BE2C (cell line): ENCODE measurements around the gene TMTC2.

Experiments
- DNase-seq: peaks from one replicate; pipeline ENCODE4 v3.0.0-alpha.2; 2020
- H3K27me3 ChIP-seq: fragments of 250-450 bp; sonication (Bioruptor Pico); 2 replicates; pipeline ENCODE4 v1.5.1; 2020; ENCODE audit warnings: mild to moderate bottlenecking
- H3K36me3 ChIP-seq: fragments of 250-450 bp; sonication (Bioruptor Pico); 2 replicates; pipeline ENCODE4 v1.5.1; 2020; ENCODE audit warnings: mild to moderate bottlenecking
- H3K4me1 ChIP-seq: fragments of 250-450 bp; sonication (Bioruptor Pico); 2 replicates; pipeline ENCODE4 v1.5.1; 2020
- H3K4me3 ChIP-seq: 2 replicates; pipeline ENCODE4 v1.5.1; 2011; ENCODE audit warnings: low read depth, low read length
- H3K9me3 ChIP-seq: fragments of 250-450 bp; sonication (Bioruptor Pico); 2 replicates; pipeline ENCODE4 v1.5.1; 2020
- TF ChIP-seq, protein P1 (sequence below): IDR thresholded peaks from 2 replicates; pipeline ENCODE4 v1.5.1; 2012; ENCODE audit warnings: mild to moderate bottlenecking, low read depth, low read length

TMTC2 gene

DNA sequence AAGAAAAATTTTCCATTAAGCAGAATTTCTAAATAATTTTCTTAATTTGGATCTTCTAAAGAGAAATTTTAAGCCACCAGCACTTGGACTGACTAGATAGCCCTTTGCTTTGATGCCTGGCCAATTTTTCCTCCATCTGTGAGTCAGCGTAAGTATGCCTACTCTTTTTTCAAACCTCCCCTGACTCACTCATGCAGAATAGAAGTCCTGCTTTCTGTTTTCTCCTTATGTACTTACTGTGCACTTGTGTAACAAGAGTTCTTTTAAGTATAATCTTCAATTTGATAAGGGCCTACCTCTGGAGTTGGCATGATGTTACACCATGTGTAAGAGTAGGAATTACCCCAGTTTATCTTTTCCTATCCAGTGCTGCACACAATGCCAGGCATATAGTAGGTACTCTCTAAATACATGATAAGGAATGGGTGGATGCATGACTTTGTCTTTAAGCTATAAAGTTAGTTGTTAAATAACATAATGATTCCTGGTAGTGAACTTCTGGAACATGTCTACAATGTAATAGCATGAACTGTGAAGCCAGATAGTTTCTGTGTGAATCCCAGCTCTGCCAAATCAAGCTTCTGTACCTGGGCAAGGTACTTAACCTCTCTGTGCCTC is 329.6 kb downstream of the TMTC2 start:
- 0 out of 2 replicates have a peak, but pooled peaks cover under 1% of the 10 kb centered on the region for H3K9me3 ChIP-seq
- peaks cover 6% of the 10 kb centered on the region; the same call in 1 of the 2 replicates for H3K4me1 ChIP-seq
- no peaks in the 10 kb centered on the region; the same call in 1 of the 2 replicates for H3K27me3 ChIP-seq
- DNase-seq: peak; percentile 28
- H3K4me3 ChIP-seq: no peak overlapping the region
- TF ChIP-seq, protein P1, sequence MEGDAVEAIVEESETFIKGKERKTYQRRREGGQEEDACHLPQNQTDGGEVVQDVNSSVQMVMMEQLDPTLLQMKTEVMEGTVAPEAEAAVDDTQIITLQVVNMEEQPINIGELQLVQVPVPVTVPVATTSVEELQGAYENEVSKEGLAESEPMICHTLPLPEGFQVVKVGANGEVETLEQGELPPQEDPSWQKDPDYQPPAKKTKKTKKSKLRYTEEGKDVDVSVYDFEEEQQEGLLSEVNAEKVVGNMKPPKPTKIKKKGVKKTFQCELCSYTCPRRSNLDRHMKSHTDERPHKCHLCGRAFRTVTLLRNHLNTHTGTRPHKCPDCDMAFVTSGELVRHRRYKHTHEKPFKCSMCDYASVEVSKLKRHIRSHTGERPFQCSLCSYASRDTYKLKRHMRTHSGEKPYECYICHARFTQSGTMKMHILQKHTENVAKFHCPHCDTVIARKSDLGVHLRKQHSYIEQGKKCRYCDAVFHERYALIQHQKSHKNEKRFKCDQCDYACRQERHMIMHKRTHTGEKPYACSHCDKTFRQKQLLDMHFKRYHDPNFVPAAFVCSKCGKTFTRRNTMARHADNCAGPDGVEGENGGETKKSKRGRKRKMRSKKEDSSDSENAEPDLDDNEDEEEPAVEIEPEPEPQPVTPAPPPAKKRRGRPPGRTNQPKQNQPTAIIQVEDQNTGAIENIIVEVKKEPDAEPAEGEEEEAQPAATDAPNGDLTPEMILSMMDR: no peak
- H3K36me3 ChIP-seq: no peaks in the 10 kb centered on the region

DNA sequence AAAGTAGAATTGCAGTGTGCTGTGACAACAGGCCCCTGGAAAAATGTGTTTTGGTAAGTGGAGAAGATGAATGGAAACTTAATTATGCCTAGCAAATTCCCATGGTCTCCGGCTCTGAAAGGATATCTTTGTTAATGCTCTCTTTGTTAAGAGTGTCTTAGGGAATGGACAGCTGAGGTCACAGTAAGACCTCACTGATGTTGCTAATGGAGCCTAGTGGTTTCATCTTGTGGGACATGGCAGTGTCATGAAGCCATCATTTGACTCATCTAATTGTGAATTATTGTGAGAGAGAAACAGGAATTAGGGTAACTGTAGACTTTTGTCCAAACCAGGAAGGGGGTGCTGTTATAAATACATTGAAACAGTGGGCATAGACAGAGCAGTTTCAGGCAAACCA is 330.3 kb downstream of the TMTC2 start:
- no peak for DNase-seq
- Histone ChIP-seq H3K4me1 (peaks cover 6% of the 10 kb centered on the region; the same call in 1 of the 2 replicates), H3K9me3 (no peaks in the 10 kb centered on the region), H3K4me3 (no peak overlapping the region), H3K36me3 (no peaks in the 10 kb centered on the region), H3K27me3 (no peaks in the 10 kb centered on the region)
- TF ChIP-seq, protein P1: no peak

DNA sequence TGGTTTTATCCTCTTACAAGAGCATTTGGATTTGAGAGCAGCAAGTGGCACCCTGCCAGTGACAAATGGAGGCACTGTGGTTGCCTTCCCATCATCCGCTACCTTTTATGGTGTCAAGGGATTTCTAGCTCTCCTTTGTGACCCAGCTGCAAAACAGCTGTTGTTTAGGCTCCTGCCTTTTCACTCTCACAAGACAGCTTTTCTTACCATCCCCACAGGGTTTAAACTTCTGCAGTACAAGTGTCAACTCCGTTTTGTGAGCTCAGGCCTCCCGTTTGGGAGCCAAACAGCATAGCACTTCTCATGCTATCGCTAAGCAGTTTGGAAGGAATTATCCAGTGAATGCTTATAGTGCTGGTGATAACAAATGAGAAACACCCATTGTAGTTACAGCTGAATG is 331.4 kb downstream of the TMTC2 start:
- no peak for DNase-seq
- Histone ChIP-seq H3K9me3 (no peaks in the 10 kb centered on the region), H3K4me3 (no peak overlapping the region), H3K4me1 (peaks cover 6% of the 10 kb centered on the region; the same call in 1 of the 2 replicates), H3K27me3 (no peaks in the 10 kb centered on the region), H3K36me3 (no peaks in the 10 kb centered on the region)
- TF ChIP-seq, protein P1: no peak

DNA sequence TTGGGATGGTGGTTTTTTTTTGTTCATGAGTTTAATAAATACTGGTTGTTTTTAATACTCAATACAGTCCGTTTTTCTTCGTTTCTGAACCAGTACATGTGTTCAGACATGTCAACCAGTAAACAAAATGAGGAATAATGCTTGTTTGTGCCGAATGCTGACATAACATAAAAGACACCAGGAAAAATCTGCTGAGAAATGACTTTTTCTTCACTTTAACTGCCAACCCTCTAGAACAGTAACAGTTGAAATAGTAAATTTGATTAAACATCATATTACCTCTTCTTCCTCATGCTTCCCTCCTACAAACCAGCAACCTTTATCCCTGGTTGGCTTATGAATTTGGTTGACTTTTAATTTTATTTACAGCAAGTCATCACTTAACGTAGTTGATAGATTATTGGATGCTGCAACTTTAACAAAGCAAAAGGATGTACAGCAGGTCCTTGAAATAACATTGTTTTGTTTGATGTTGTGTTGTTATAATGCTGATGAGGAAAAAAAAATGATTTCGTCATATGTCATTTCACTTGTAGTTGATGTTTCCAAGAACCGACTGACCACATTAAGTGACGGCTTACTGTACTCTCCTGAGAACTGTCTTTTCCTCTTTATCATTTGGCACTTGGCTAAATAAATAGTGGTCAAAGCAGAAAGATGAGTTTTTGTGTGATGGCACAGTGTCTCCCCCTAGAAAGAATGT is 340.5 kb downstream of the TMTC2 start:
- Histone ChIP-seq H3K27me3 (no peaks in the 10 kb centered on the region), H3K4me3 (no peak overlapping the region), H3K4me1 (no peaks in the 10 kb centered on the region), H3K36me3 (no peaks in the 10 kb centered on the region), H3K9me3 (no peaks in the 10 kb centered on the region)
- DNase-seq: no peak
- TF ChIP-seq, protein P1: no peak

DNA sequence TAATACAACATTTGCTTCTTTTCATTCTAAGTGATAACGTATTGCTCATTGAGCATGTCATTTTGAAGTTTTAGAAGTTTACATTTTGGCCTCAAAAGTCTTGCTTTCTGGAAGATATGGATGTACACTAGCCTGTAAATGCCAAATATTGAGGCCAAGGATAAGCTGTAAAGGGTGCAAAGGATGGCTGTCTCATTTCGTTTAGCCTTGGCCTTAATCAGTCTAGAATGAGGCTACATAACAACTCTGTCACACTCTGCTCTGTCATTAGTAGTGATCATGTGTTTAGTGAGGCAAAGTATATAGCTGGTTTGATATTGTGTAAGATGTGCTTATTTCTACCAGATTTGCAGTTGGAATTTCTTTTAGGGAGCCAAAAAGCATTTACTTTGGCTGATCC is 344.5 kb downstream of the TMTC2 start:
- H3K36me3 ChIP-seq: no peaks in the 10 kb centered on the region
- no peaks in the 10 kb centered on the region for H3K27me3 ChIP-seq
- H3K9me3 ChIP-seq: no peaks in the 10 kb centered on the region
- H3K4me3 ChIP-seq: no peak overlapping the region
- no peaks in the 10 kb centered on the region for H3K4me1 ChIP-seq
- DNase-seq: no peak
- TF ChIP-seq, protein P1: no peak

DNA sequence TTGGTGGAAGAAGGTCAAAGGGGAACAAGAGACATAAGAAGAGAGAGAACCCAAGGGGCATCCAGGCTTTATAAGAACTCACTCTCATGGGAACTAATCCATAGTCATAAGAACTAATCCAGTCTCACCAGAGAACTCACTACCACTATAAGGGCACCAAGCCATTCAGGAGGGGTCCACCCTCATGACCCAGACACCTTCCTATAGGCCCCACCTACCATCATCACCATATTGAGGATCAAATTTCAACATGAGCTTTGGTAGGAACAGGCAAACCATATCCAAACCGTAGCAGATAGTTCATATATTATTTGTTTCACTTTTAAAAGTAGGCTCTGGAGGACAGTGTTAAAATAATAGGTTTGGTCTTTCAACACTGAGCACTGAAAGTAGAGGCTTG is 350.1 kb downstream of the TMTC2 start:
- TF ChIP-seq, protein P1: no peak
- Histone ChIP-seq H3K4me3 (no peak overlapping the region), H3K27me3 (no peaks in the 10 kb centered on the region), H3K4me1 (no peaks in the 10 kb centered on the region), H3K9me3 (no peaks in the 10 kb centered on the region), H3K36me3 (no peaks in the 10 kb centered on the region)
- DNase-seq: no peak
